Parathyroid adenoma (tissue), 2 donors: ENCODE measurements around the gene BDP1.
"Not testable (repeated sequence)": the region's sequence is repeated elsewhere in the genome, so short reads cannot be mapped to it uniquely, and the experiment has no call there.

Experiments
- H2AFZ ChIP-seq: fragments of 300-600 bp; sonication (generic); one replicate; pipeline ENCODE4 v1.7.0; 2017; ENCODE audit warnings: antibody characterized with exemption, mild to moderate bottlenecking
- H3K27ac ChIP-seq: fragments of 300-600 bp; sonication (generic); one replicate; pipeline ENCODE4 v1.7.0; 2017
- H3K27me3 ChIP-seq: fragments of 300-600 bp; sonication (generic); one replicate; pipeline ENCODE4 v1.7.0; 2017; ENCODE audit warnings: low read length; ENCODE audit not compliant: control insufficient read depth, insufficient read depth
- H3K36me3 ChIP-seq: fragments of 300-600 bp; sonication (generic); one replicate; pipeline ENCODE4 v1.7.0; 2017; ENCODE audit warnings: low read length; ENCODE audit not compliant: control insufficient read depth, insufficient read depth
- H3K4me1 ChIP-seq: fragments of 300-600 bp; sonication (generic); one replicate; pipeline ENCODE4 v1.7.0; 2017; ENCODE audit warnings: control low read depth
- H3K4me2 ChIP-seq: fragments of 300-600 bp; sonication (generic); one replicate; pipeline ENCODE4 v1.7.0; 2017; ENCODE audit warnings: low read length
- H3K4me3 ChIP-seq: fragments of 300-600 bp; sonication (generic); one replicate; pipeline ENCODE4 v1.7.0; 2017; ENCODE audit warnings: low read depth, low read length
- H3K79me2 ChIP-seq: fragments of 300-600 bp; sonication (generic); one replicate; pipeline ENCODE4 v1.7.0; 2017; ENCODE audit warnings: control low read depth
- H3K9ac ChIP-seq: fragments of 300-600 bp; sonication (generic); one replicate; pipeline ENCODE4 v1.7.0; 2017; ENCODE audit warnings: mild to moderate bottlenecking
- H3K9me3 ChIP-seq: fragments of 300-600 bp; sonication (generic); one replicate; pipeline ENCODE4 v1.7.0; 2017; ENCODE audit warnings: low read length; ENCODE audit not compliant: control insufficient read depth
- CTCF ChIP-seq: fragments of 300-600 bp; sonication (generic); IDR thresholded peaks from one replicate; pipeline ENCODE4 v1.7.0; 2017; ENCODE audit warnings: antibody characterized with exemption, mild to moderate bottlenecking
- donor health status: primary hyperparathyroidism.

Gene BDP1

GRCh38 chr5:71600783-71601182, 145.3 kb downstream of the BDP1 start:
- no peaks in the 10 kb centered on the region for H3K9me3 ChIP-seq
- H3K36me3 ChIP-seq: no peaks in the 10 kb centered on the region
- H2AFZ ChIP-seq: no peak overlapping the region
- no peak overlapping the region for H3K4me2 ChIP-seq
- H3K79me2 ChIP-seq: no peaks in the 10 kb centered on the region
- TF ChIP-seq CTCF: no peak
- no peak overlapping the region for H3K9ac ChIP-seq
- no peak overlapping the region for H3K27ac ChIP-seq
- H3K4me1 ChIP-seq: no peaks in the 10 kb centered on the region
- H3K4me3 ChIP-seq: no peak overlapping the region
- H3K27me3 ChIP-seq: no peaks in the 10 kb centered on the region

- TF ChIP-seq CTCF: peak; percentile 58
- Histone ChIP-seq H3K27ac (no peak overlapping the region), H3K9ac (no peak overlapping the region), H3K9me3 (no peaks in the 10 kb centered on the region), H3K4me1 (no peaks in the 10 kb centered on the region), H3K4me2 (no peak overlapping the region), H2AFZ (no peak overlapping the region), H3K79me2 (no peaks in the 10 kb centered on the region), H3K27me3 (no peaks in the 10 kb centered on the region), H3K36me3 (no peaks in the 10 kb centered on the region), H3K4me3 (no peak overlapping the region)
These were observed 146.0 kb downstream of the BDP1 start for GRCh38 chr5:71601222-71602026.

GRCh38 chr5:71609916-71610315, 154.5 kb downstream of the BDP1 start:
- not testable (repeated sequence) for H3K4me2 ChIP-seq, H3K36me3 ChIP-seq, H3K27me3 ChIP-seq, H2AFZ ChIP-seq, H3K79me2 ChIP-seq, H3K4me1 ChIP-seq, H3K27ac ChIP-seq, H3K9me3 ChIP-seq, H3K4me3 ChIP-seq, H3K9ac ChIP-seq

DNA sequence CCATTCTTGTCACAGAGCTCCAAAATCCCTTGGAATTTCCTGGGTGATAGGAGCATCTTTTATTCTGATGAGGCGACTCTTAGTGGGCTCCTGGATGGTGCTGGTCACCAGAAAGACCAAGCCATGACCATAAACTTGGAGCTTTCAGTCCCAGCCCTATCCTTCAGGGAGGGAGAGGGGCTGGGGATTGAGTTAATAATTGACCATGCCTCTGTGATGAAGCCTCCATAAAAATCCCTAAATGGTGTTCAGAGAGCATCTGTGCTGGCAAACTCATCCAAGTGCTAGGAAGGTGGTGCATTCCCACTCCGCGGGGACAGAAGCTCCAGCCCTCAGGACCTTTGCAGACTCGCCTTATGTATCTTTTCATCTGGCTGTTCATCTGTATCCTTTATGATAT, 160.4 kb downstream of the BDP1 start:
- Histone ChIP-seq H3K36me3 (no peaks in the 10 kb centered on the region), H3K79me2 (peaks cover 8% of the 10 kb centered on the region)

More for the DNA sequence above, 160.4 kb downstream of the BDP1 start:
- Histone ChIP-seq H3K9ac (no peak overlapping the region), H2AFZ (no peak overlapping the region), H3K9me3 (no peaks in the 10 kb centered on the region), H3K27ac (no peak overlapping the region), H3K4me3 (no peak overlapping the region), H3K4me1 (no peaks in the 10 kb centered on the region), H3K4me2 (no peak overlapping the region), H3K27me3 (no peaks in the 10 kb centered on the region)
- no peak for TF ChIP-seq CTCF
